ENCODE results near the gene BEND7.
"Not testable (repeated sequence)": the region's sequence is repeated elsewhere in the genome, so short reads cannot be mapped to it uniquely, and the experiment has no call there.

Gene BEND7

GRCh38 chr10:13417459-13418126, 111.2 kb downstream of the BEND7 start:
- DNase-seq: no peak

- no peak for DNase-seq
Observed at GRCh38 chr10:13416760-13417159, 112.1 kb downstream of the BEND7 start.

GRCh38 chr10:13414855-13415254, 114.0 kb downstream of the BEND7 start:
- DNase-seq: no peak

GRCh38 chr10:13414137-13414536, 114.7 kb downstream of the BEND7 start:
- DNase-seq: no peak

- no peak for DNase-seq
Observed at GRCh38 chr10:13412894-13413293, 115.9 kb downstream of the BEND7 start.

- no peak for DNase-seq
Observed at GRCh38 chr10:13404791-13405190, 124.0 kb downstream of the BEND7 start.

- no peak for DNase-seq
Observed at GRCh38 chr10:13404305-13404759, 124.5 kb downstream of the BEND7 start.

GRCh38 chr10:13403426-13403825, 125.4 kb downstream of the BEND7 start:
- DNase-seq: not testable (repeated sequence)

GRCh38 chr10:13402021-13402420, 126.8 kb downstream of the BEND7 start:
- no peak for DNase-seq

GRCh38 chr10:13401142-13401541, 127.7 kb downstream of the BEND7 start:
- no peak for DNase-seq

GRCh38 chr10:13400196-13400965, 128.4 kb downstream of the BEND7 start:
- no peak for DNase-seq

GRCh38 chr10:13399752-13400151, 129.1 kb downstream of the BEND7 start:
- DNase-seq: no peak

- DNase-seq: no peak
Observed at GRCh38 chr10:13399236-13399635, 129.6 kb downstream of the BEND7 start.

GRCh38 chr10:13397052-13397451, 131.8 kb downstream of the BEND7 start:
- DNase-seq: no peak

- DNase-seq: no peak
Observed at GRCh38 chr10:13396369-13396768, 132.4 kb downstream of the BEND7 start.

- DNase-seq: no peak
Observed at GRCh38 chr10:13395540-13395939, 133.3 kb downstream of the BEND7 start.

GRCh38 chr10:13393640-13394039, 135.2 kb downstream of the BEND7 start:
- no peak for DNase-seq

- DNase-seq: no peak
Observed at GRCh38 chr10:13392701-13393100, 136.1 kb downstream of the BEND7 start.
